GM19438 (cell line): ENCODE data around the gene CNTFR.

ENCODE experiments used
- ATAC-seq: cut with Tn5 transposase; IDR thresholded peaks from one replicate; pipeline ENCODE4 v1.9.1; 2021; ENCODE audit warnings: low read depth; ENCODE audit not compliant: unreplicated experiment

CNTFR gene

DNA sequence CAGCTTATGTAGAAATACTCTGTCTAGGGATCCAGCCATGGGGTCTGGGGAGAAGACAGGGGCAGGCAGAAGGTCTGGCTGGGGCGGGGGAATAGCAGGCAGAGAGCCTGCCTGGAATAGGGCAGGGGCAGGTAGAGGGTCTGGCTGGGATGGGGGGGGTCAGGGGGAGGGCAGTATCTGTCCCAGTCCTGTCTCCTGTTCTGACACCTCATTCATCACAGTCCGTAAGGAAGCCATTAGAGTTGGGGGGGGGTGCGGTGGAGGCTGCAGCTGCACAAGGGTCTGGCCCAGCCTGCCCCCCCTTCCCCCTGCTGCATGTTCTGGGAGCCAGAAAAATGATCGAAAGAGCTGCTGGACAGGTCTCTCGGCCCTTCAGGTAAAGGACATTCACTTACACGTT, 32.6 kb downstream of the CNTFR start:
- ATAC-seq: no peak

GRCh38 chr9:34555936-34556525, 33.5 kb downstream of the CNTFR start:
- no peak for ATAC-seq

DNA sequence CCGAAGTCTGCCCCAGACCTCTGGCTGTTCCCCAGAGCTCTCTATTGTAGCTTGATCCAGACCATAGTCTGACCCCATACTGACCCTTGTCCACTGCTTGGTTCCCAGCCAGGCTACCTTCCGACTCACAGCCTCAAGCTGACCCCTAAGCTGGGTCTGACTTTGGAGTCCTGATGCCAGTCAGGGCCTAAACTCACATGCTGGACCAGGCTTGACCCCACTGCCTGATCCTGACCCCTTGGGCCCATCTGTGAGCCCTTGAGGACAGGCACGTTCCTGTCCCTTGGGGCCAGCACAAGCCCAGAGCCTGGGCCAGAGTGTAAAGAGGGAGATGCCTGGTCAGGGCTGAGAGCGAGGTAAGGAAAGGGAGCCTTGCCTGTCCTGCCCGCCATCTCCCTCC, 34.0 kb downstream of the CNTFR start:
- ATAC-seq: no peak

- ATAC-seq: no peak
These were observed 34.5 kb downstream of the CNTFR start for GRCh38 chr9:34555002-34555348.

GRCh38 chr9:34554211-34555001, 35.1 kb downstream of the CNTFR start:
- no peak for ATAC-seq

DNA sequence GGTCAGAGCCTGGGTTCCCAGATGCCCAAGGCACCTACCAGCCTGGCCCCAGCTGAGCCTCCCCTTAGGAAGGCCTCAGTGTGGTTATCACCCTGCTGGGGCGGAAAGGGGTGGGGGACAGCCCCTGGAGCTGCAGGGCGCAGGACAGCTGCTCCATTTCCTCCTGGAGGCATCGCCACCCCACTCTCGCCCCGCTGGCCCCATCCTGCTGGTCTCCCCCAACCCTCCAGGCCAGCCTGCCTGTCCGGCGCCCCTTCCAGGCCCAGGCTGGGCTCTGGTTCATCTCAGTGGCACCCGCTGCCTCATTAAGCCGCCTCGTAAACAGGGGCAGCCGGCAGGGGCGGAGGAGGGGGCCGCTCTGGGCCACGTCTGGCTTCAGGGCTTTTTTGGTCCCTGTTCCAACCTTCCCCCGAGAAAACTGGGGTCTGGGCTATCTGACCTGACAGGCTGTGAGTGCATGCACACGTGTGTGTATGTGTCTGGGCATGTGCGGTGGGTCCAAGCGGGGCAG, 36.0 kb downstream of the CNTFR start:
- ATAC-seq: no peak

DNA sequence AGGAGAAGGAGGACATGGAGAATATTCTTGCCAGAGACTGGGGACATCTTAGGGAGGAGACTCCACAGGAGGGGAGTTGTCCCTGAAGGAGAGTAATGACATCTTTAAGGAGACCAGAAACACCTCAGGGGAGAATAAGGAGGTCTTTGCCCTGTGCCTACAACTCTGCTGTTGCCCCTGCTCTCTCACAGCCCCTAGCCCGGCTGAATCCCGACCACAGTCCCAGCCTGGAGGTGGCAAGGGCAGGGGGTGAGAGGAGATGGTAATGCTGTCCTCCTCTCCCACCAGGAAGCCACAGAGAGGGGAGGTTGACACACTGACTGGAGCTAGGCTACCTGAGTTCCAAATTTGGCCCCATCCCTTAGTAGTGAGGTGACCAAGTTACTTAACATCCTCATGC, 36.5 kb downstream of the CNTFR start:
- no peak for ATAC-seq

- ATAC-seq: no peak
These were observed 36.9 kb downstream of the CNTFR start for GRCh38 chr9:34552606-34552981.

DNA sequence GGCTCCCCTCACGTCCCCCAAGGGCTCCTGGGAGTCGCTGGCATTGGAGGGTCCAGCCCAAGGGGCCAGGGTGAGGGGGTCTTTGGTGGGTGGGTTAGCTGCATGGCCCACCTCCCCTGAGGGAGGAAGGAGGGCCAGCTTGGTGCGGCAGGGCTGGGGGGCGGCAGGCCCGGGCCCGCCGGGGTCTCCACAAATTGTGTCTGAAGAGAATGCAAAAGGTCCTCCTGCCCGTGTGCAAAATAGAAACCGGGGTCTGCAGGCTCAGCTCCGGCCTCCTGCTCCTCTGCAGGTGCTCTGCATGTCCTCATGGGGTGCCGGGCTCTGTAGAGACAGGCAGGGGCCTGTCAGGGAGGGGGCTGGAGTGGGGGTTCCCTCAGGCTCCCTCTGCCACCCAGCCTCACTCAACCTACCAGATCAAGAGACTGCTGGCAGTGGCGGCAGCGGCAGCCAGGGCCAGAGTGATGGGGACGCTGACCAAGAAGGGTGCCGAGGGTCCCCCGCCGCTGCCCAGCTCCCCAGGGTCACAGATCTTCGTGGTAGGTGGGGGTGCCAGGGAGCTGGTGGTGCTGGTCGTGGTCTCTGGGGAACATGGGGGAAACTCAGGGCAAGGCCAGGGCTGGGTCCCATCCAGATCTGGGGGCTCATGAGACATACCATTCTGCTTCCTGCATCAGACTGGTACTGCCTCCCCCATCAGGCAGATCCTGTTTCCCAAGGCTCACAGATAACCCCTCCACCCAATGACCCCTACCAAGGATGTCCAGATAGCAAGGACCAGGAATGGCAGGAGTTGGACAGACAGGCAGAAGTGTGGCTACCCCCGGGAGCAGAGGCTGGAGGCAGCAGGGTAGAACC, 37.5 kb downstream of the CNTFR start:
- no peak for ATAC-seq

- no peak for ATAC-seq
These were observed 38.7 kb downstream of the CNTFR start for GRCh38 chr9:34550681-34551270.

DNA sequence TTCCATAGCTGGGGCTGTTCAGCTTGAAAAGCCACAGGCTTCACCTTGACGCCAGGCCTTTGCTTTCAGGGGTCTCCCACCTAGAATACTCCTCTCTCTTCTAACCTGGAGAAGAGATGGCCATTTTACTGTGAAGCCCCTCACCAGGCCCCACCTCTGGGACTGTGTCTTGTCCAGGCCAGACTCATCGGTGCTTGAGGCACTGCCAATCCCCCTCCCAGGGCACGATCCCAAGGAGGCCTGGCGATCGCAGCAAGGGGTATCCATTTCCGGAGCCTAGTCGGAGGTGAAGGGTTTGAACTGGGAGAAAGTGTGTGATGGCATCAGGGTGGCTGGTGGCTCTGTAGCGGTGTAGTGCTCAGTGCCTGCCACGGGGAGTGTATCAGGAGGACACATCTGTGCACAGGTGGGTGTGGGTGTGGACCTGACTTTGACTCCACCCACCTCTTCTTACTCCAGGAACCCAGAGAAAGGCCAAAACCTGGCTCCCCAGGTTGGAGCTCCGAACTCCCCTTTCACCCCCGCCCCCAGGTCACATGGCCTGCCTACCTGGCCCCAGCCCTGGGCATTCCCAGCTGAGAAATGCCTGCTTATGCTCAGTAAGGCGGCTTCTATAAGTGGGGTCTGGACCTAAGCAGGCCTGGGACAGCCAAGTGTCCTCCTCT, 39.4 kb downstream of the CNTFR start:
- no peak for ATAC-seq

- ATAC-seq: no peak
These were observed 40.2 kb downstream of the CNTFR start for GRCh38 chr9:34549407-34549732.

GRCh38 chr9:34547960-34548611, 41.4 kb downstream of the CNTFR start:
- no peak for ATAC-seq

DNA sequence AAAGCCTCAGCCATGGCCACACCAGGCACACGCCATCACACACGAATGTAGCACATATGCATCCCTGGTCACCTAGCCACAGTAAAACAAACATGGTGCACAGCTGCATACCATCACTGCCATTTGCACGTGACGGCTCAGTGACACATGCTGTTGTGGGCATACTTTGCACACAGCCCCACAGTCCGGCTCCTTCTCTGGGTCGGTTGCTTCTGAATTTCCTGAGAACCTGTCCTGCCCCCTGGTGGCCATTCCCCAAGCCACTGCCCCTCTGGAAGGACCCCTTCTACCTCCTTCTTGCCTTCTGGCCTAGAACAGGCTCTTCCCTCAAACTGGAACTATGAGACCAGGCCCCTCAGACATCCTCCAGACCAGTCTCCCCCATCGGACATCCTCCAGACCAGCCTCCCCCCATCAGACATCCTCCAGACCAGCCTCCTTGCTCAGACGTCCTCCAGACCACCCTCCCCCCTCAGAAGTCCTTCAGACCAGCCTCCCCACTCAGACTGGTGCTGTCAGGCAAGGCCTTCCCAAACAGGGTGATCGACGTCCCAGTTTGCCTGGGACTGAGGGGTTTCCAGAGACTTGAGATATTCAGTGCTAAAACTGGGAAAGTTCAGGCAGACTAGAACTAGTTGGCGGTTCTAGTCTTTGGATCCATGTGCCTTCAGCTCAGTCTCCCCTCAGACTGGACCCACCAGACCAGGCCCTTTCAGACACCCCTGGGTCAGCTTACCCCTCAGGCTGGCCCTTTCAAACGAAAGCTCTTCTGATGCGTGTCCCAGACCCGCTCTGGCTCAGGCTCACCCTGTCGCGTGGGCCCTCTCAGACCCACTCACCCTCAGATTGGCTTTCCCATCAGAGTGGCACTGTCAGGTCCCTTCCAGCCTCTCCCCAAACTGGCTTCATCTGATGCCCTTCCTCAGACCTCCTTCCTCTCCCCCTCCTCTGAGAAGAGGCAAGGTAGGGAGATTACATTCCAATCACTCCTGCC, 42.4 kb downstream of the CNTFR start:
- no peak for ATAC-seq

GRCh38 chr9:34546102-34546833, 43.3 kb downstream of the CNTFR start:
- ATAC-seq: no peak

DNA sequence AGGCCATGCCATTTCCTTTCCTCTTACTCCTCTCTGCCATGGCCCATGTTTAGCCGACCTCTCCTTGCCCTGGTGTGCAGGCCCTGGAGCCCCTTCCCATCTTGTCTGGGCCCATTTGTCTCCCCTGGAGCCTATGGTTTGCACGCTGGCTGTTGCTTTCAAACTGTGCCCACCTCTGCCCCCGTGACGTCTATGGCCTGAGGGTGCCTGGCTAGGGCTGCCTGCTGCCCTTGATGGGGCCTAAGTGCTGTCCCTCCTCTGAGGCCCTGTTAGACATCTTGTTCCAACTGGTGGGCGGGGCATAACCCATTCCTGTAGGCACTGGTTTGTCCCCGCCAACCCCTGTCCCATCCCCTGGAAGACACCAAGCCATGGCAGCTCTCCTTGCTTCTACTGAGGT, 44.0 kb downstream of the CNTFR start:
- no peak for ATAC-seq

DNA sequence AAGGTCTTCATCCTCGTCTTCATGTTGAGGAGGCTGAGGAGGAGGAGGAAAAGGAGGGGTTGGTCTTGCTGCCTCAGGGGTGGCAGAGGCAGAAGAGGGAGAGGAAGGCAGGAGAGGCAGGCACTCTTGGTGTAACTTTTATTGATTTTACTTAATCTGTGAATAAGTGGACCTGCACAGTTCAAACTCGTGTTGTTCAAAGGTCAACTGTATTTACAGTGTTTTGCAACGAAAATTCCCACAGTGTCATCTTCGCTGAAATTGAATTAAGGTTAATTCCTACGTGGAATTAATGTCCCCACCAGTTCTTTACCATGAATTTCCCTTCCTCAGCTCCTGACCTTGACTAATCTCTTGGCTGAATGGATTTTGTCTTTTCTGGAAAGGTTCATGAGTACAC, 45.5 kb downstream of the CNTFR start:
- ATAC-seq: no peak

- ATAC-seq: no peak
These were observed 48.0 kb downstream of the CNTFR start for GRCh38 chr9:34541540-34541939.
